Neural cell (in vitro differentiated cells): Measurements from ENCODE around the gene ARL15. TPM values are rescaled to one million over a fixed set of nuclear protein-coding genes. Genes with fewer than 3 reads are reported as not detected.

Experiments used
- H2AFZ ChIP-seq: fragments of 200-600, 300-800 bp; sonication (generic), shearing (Covaris generic); 2 replicates; pipeline ENCODE4 v1.6.0; 2014; ENCODE audit warnings: low read depth, mild to moderate bottlenecking, antibody characterized with exemption, low read length, moderate library complexity
- H3F3A ChIP-seq: fragments of 200-600 bp; shearing (Covaris generic); 2 replicates; pipeline ENCODE4 v1.6.1; 2016; ENCODE audit warnings: mild to moderate bottlenecking, moderate library complexity, mixed read lengths, antibody characterized with exemption, low read length; ENCODE audit not compliant: insufficient read depth, poor library complexity, severe bottlenecking
- H3K27ac ChIP-seq: fragments of 200-600, 300-800 bp; sonication (generic), shearing (Covaris generic); 2 replicates; pipeline ENCODE4 v1.5.1; 2014; ENCODE audit warnings: mild to moderate bottlenecking, low read length, moderate library complexity
- H3K27me3 ChIP-seq: fragments of 300-800, 200-600 bp; sonication (generic), shearing (Covaris generic); 2 replicates; pipeline ENCODE4 v1.6.0; 2014; ENCODE audit warnings: mild to moderate bottlenecking, low read depth, low read length, moderate library complexity; ENCODE audit not compliant: insufficient read depth
- H3K36me3 ChIP-seq: fragments of 300-800, 200-600 bp; sonication (generic), shearing (Covaris generic); 2 replicates; pipeline ENCODE4 v1.5.1; 2014; ENCODE audit warnings: mild to moderate bottlenecking, antibody characterized with exemption, low read length, moderate library complexity; ENCODE audit not compliant: insufficient read depth
- H3K4me2 ChIP-seq: fragments of 300-800, 200-600 bp; sonication (generic), shearing (Covaris generic); 2 replicates; pipeline ENCODE4 v1.6.0; 2014; ENCODE audit warnings: mild to moderate bottlenecking, low read length
- H3K4me3 ChIP-seq: fragments of 300-800, 200-600 bp; sonication (generic), shearing (Covaris generic); 2 replicates; pipeline ENCODE4 v1.5.1; 2014; ENCODE audit warnings: mild to moderate bottlenecking, low read length, moderate library complexity
- H3K79me2 ChIP-seq: fragments of 200-600 bp; shearing (Covaris generic); replicated peaks from 2 replicates; pipeline ENCODE4 v1.6.0; 2014; ENCODE audit warnings: mild to moderate bottlenecking, low read length, moderate library complexity; ENCODE audit not compliant: insufficient read depth
- H3K9ac ChIP-seq: fragments of 300-800, 200-600 bp; sonication (generic), shearing (Covaris generic); 2 replicates; pipeline ENCODE4 v1.6.1; 2016; ENCODE audit warnings: mild to moderate bottlenecking, low read length, mixed read lengths
- H3K9me2 ChIP-seq: fragments of 200-600 bp; shearing (Covaris generic); 2 replicates; pipeline ENCODE4 v1.6.1; 2016; ENCODE audit warnings: mild to moderate bottlenecking, low read length, mixed read lengths; ENCODE audit not compliant: insufficient read depth
- H3K9me3 ChIP-seq: fragments of 200-600, 300-800 bp; sonication (generic), shearing (Covaris generic); 2 replicates; pipeline ENCODE4 v1.6.1; 2016; ENCODE audit warnings: mild to moderate bottlenecking, mixed run types, low read length, moderate library complexity, mixed read lengths
- H4K20me1 ChIP-seq: fragments of 200-600 bp; shearing (Covaris generic); 2 replicates; pipeline ENCODE4 v1.6.1; 2016; ENCODE audit warnings: mild to moderate bottlenecking, mixed run types; ENCODE audit not compliant: insufficient read depth
- CTCF ChIP-seq: fragments of 450-650 bp; IDR thresholded peaks from 2 replicates; pipeline ENCODE4 v1.5.1; 2014; ENCODE audit warnings: antibody characterized with exemption, mild to moderate bottlenecking, moderate library complexity; ENCODE audit not compliant: poor library complexity, severe bottlenecking
- EP300 ChIP-seq: fragments of 450-650 bp; conservative IDR thresholded peaks from 2 replicates; pipeline ENCODE4 v1.6.1; 2014; ENCODE audit warnings: antibody characterized with exemption, mild to moderate bottlenecking, moderate library complexity; ENCODE audit not compliant: poor library complexity, severe bottlenecking
- EZH2 ChIP-seq: fragments of 200-600, 300-800 bp; shearing (Covaris generic), sonication (generic); IDR thresholded peaks from 2 replicates; pipeline ENCODE4 v1.6.1; 2014; ENCODE audit warnings: antibody characterized with exemption, low read length, borderline replicate concordance, mild to moderate bottlenecking; ENCODE audit not compliant: insufficient read depth, poor library complexity, severe bottlenecking
- MXI1 ChIP-seq: fragments of 450-650 bp; conservative IDR thresholded peaks from 2 replicates; pipeline ENCODE4 v1.6.1; 2014; ENCODE audit warnings: antibody characterized with exemption, mild to moderate bottlenecking; ENCODE audit not compliant: poor library complexity, severe bottlenecking
- POLR2AphosphoS5 ChIP-seq: IDR thresholded peaks from 2 replicates; pipeline ENCODE4 v1.6.1; 2012
- RAD21 ChIP-seq: fragments of 450-650 bp; conservative IDR thresholded peaks from 2 replicates; pipeline ENCODE4 v1.6.1; 2014; ENCODE audit warnings: antibody characterized with exemption, mild to moderate bottlenecking, moderate library complexity
- REST ChIP-seq: IDR thresholded peaks from 2 replicates; pipeline ENCODE4 v1.6.1; 2012; ENCODE audit warnings: borderline replicate concordance
- SMC3 ChIP-seq: fragments of 450-650 bp; conservative IDR thresholded peaks from 2 replicates; pipeline ENCODE4 v1.6.1; 2014; ENCODE audit warnings: antibody characterized with exemption, mild to moderate bottlenecking, moderate library complexity; ENCODE audit not compliant: poor library complexity
- TAF1 ChIP-seq: IDR thresholded peaks from 2 replicates; pipeline ENCODE4 v1.6.1; 2012; ENCODE audit warnings: low read depth
- polyA plus RNA-seq: library from polyadenylated mRNA; depleted of rRNA; stranded (reverse); fragments of >200 nt; gene quantifications from 2 replicates; pipeline ENCODE4 v1.2.3, GENCODE V29; 2014

Gene ARL15
- polyA plus RNA-seq, 1 donor from 2014 or later, result 51.9 TPM

DNA sequence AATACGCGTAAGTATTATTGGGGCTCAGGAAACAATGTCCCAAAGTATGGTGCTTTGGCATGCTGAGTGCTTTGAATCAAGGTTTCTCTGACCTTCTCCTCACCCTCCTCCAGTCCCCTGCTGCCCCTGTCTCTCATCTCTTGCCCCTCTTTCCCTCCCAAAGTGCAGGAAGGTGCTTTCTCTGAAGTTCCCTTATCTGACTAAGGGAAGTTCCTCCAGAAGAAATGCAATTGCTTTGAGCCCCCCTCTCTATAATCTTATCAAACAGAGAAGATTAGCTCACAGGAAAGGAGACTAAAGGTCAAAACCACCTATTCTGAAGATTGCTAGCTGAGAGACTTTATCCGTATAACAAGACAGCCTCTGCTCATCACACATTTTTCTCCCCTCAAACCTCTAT is 288.1 kb downstream of the ARL15 start:
- Histone ChIP-seq H2AFZ (no peak overlapping the region), H3K4me3 (no peak overlapping the region), H4K20me1 (no peaks in the 10 kb centered on the region), H3F3A (no peaks in the 10 kb centered on the region), H3K4me2 (no peak overlapping the region), H3K79me2 (no peaks in the 10 kb centered on the region), H3K9me2 (no peaks in the 10 kb centered on the region), H3K9ac (no peak overlapping the region), H3K27me3 (no peaks in the 10 kb centered on the region), H3K36me3 (no peaks in the 10 kb centered on the region), H3K9me3 (no peaks in the 10 kb centered on the region), H3K27ac (no peak overlapping the region)
- no peak for TF ChIP-seq REST

GRCh38 chr5:54021431-54022164 is 288.8 kb downstream of the ARL15 start:
- no peaks in the 10 kb centered on the region for H3K27me3 ChIP-seq
- no peak overlapping the region for H2AFZ ChIP-seq
- no peaks in the 10 kb centered on the region for H3F3A ChIP-seq
- H3K27ac ChIP-seq, result no peak overlapping the region
- H3K9me2 ChIP-seq, result no peaks in the 10 kb centered on the region
- no peak overlapping the region for H3K4me2 ChIP-seq
- no peak overlapping the region for H3K4me3 ChIP-seq
- H3K9ac ChIP-seq, result no peak overlapping the region
- H3K36me3 ChIP-seq, result no peaks in the 10 kb centered on the region
- no peak for TF ChIP-seq MXI1
- TF ChIP-seq SMC3, result no peak
- no peak for TF ChIP-seq REST
- no peak for TF ChIP-seq EP300
- no peak for TF ChIP-seq EZH2
- TF ChIP-seq CTCF, result no peak
- no peak for TF ChIP-seq TAF1
- TF ChIP-seq POLR2AphosphoS5, result no peak
- TF ChIP-seq RAD21, result no peak
- no peaks in the 10 kb centered on the region for H4K20me1 ChIP-seq
- H3K9me3 ChIP-seq, result no peaks in the 10 kb centered on the region
- no peaks in the 10 kb centered on the region for H3K79me2 ChIP-seq
